ENCODE measurements around the gene DLG1.

GRCh38 chr3:197238842-197239241 is 59.6 kb downstream of the DLG1 start:
- no peak for TF ChIP-seq CTCF (IDR thresholded peaks at IDR 0.05)
- TF ChIP-seq EZH2phosphoT487 (IDR thresholded peaks at IDR 0.05) = no peak

Measured in neural progenitor cell (in vitro differentiated cells).